HepG2 (cell line): ENCODE measurements around the gene STH. TPM values are rescaled to one million over a fixed set of nuclear protein-coding genes. Genes with fewer than 3 reads are reported as not detected.

ENCODE experiments used
- ARID3A ChIP-seq: IDR thresholded peaks from 2 replicates; pipeline ENCODE4 v1.6.1; 2012; ENCODE audit warnings: low read depth, low read length, improper control_type of control experiment
- ETV5 ChIP-seq: IDR thresholded peaks from 2 replicates; pipeline ENCODE4 v1.6.1; 2018; ENCODE audit warnings: missing biosample characterization, missing genetic modification reagents, inconsistent platforms, borderline replicate concordance
- GLMP ChIP-seq: sonication (generic); formaldehyde crosslinking; IDR thresholded peaks from 2 replicates; pipeline ENCODE4 v1.9.0; 2021; ENCODE audit warnings: missing genetic modification reagents, mild to moderate bottlenecking, borderline replicate concordance
- KDM2A ChIP-seq: sonication (generic); formaldehyde crosslinking; IDR thresholded peaks from 2 replicates; pipeline ENCODE4 v1.4.0; 2020; ENCODE audit warnings: low read depth, missing genetic modification reagents, borderline replicate concordance
- MAX ChIP-seq: IDR thresholded peaks from 2 replicates; pipeline ENCODE4 v1.6.1; 2012; ENCODE audit warnings: inconsistent platforms
- MNT ChIP-seq: fragments of 450-650 bp; IDR thresholded peaks from 2 replicates; pipeline ENCODE4 v1.6.1; 2016
- PHF8 ChIP-seq: sonication (generic); formaldehyde crosslinking; IDR thresholded peaks from 2 replicates; pipeline ENCODE4 v1.5.0; 2020; ENCODE audit warnings: missing genetic modification reagents
- PPARG ChIP-seq: conservative IDR thresholded peaks from 2 replicates; pipeline ENCODE4 v1.6.1; 2016; ENCODE audit warnings: missing biosample characterization, missing genetic modification reagents
- SAP130 ChIP-seq: IDR thresholded peaks from 2 replicates; pipeline ENCODE4 v1.6.1; 2016; ENCODE audit warnings: low read depth
- STAT5B ChIP-seq: sonication (generic); formaldehyde crosslinking; IDR thresholded peaks from 2 replicates; pipeline ENCODE4 v1.4.0; 2020; ENCODE audit warnings: missing genetic modification reagents
- THAP7 ChIP-seq: sonication (generic); formaldehyde crosslinking; IDR thresholded peaks from 2 replicates; pipeline ENCODE4 v1.8.1; 2023; ENCODE audit warnings: mild to moderate bottlenecking, missing genetic modification reagents
- TRAFD1 ChIP-seq: sonication (generic); formaldehyde crosslinking; IDR thresholded peaks from 2 replicates; pipeline ENCODE4 v1.5.1; 2020; ENCODE audit warnings: missing genetic modification reagents, mild to moderate bottlenecking, borderline replicate concordance
- ZBTB21 ChIP-seq: sonication (generic); formaldehyde crosslinking; IDR thresholded peaks from 2 replicates; pipeline ENCODE4 v1.4.0; 2020; ENCODE audit warnings: missing genetic modification reagents
- ZBTB26 ChIP-seq: IDR thresholded peaks from 2 replicates; pipeline ENCODE4 v1.6.1; 2016; ENCODE audit warnings: missing compliant biosample characterization, missing genetic modification reagents, borderline replicate concordance
- ZNF138 ChIP-seq: sonication (generic); formaldehyde crosslinking; IDR thresholded peaks from 2 replicates; pipeline ENCODE4 v1.5.0; 2020; ENCODE audit warnings: mild to moderate bottlenecking, low read depth, missing genetic modification reagents
- ZNF3 ChIP-seq: IDR thresholded peaks from 2 replicates; pipeline ENCODE4 v1.7.0; 2017; ENCODE audit warnings: inconsistent platforms
- ZNF326 ChIP-seq: sonication (generic); formaldehyde crosslinking; IDR thresholded peaks from 2 replicates; pipeline ENCODE4 v1.4.0; 2020; ENCODE audit warnings: missing genetic modification reagents, borderline replicate concordance
- ZNF839 ChIP-seq: sonication (generic); formaldehyde crosslinking; IDR thresholded peaks from 2 replicates; pipeline ENCODE4 v1.4.0; 2020; ENCODE audit warnings: missing genetic modification reagents, mild to moderate bottlenecking, borderline replicate concordance
- ZSCAN5A ChIP-seq: sonication (generic); formaldehyde crosslinking; IDR thresholded peaks from 2 replicates; pipeline ENCODE4 v1.8.0; 2022; ENCODE audit warnings: mild to moderate bottlenecking, missing genetic modification reagents, borderline replicate concordance
- polyA plus RNA-seq, 8 experiments: library from polyadenylated mRNA; depleted of rRNA in 3 of 8; stranded (reverse) in 7 of 8; unstranded in 1 of 8; fragments of >200 nt; fragmentation: Illumina TruSeq in 4 of 8; extraction: Trizol in 4 of 8; gene quantifications; 2 replicates each; pipeline versions ENCODE4 v1.2.1 to v1.2.3, GENCODE V29; 2011 to 2016; ENCODE audit warnings: low read depth in 4 of 8, missing spikeins in 1 of 8, mixed read lengths in 1 of 8; ENCODE audit not compliant: insufficient read depth in 1 of 8
- total RNA-seq, 5 experiments: library from RNA; depleted of rRNA; stranded (reverse); fragments of >200 nt; fragmentation: Illumina TruSeq; extraction: Trizol; gene quantifications; 2 replicates each; pipeline ENCODE4 v1.2.3, GENCODE V29; 2016; ENCODE audit warnings: low read depth in 1 of 5

The STH gene
- total and polyA plus RNA-seq, 2 of the 13 experiments (the other 11 are each of a cell fraction or from before 2014, with no cell fraction given): not detected

GRCh38 chr17:46001390-46002310, 2.6 kb downstream of the STH start (continued):
- TF ChIP-seq TRAFD1 (no peak), ZBTB26 (no peak), ZNF3 (no peak), SAP130 (no peak; the same call in 1 of the 2 replicates), STAT5B (CRISPR knock-in tag) (no peak), GLMP (CRISPR knock-in tag) (no peak), ZBTB21 (CRISPR knock-in tag) (no peak), ZNF326 (no peak), PHF8 (CRISPR knock-in tag) (no peak), KDM2A (CRISPR knock-in tag) (no peak), PPARG (CRISPR knock-in tag) (no peak), ZSCAN5A (CRISPR knock-in tag) (no peak), MAX (peak; percentile 39), ARID3A (no peak), MNT (no peak), THAP7 (no peak), ZNF138 (CRISPR knock-in tag) (no peak), ETV5 (no peak), ZNF839 (no peak)
